PFSK-1 (cell line): ENCODE data around the gene CBS.

Experiments
- FOXP2 ChIP-seq: optimal IDR thresholded peaks from 2 replicates; pipeline ENCODE3; 2011; ENCODE audit warnings: borderline replicate concordance, control low read depth, inconsistent platforms; ENCODE audit not compliant: insufficient read depth; ENCODE audit errors: extremely low read length, extremely low read depth
- POLR2AphosphoS5 ChIP-seq: IDR thresholded peaks from 2 replicates; pipeline ENCODE4 v1.6.1; 2012; ENCODE audit warnings: low read depth, mild to moderate bottlenecking, control low read depth, low read length, moderate library complexity
- REST ChIP-seq, 2 experiments: IDR thresholded peaks; 2 replicates each; pipeline versions ENCODE4 v1.6.1 to v1.8.0; 2011 to 2012; ENCODE audit warnings: low read depth in 2 of 2, low read length in 2 of 2, control low read depth in 1 of 2, inconsistent platforms in 1 of 2, mild to moderate bottlenecking in 1 of 2, moderate library complexity in 1 of 2; ENCODE audit not compliant: insufficient read depth in 1 of 2
- SIN3A ChIP-seq: IDR thresholded peaks from 2 replicates; pipeline ENCODE4 v1.6.1; 2012; ENCODE audit warnings: mild to moderate bottlenecking, low read length, moderate library complexity, borderline replicate concordance; ENCODE audit not compliant: insufficient read depth
- TAF1 ChIP-seq: IDR thresholded peaks from 2 replicates; pipeline ENCODE4 v1.6.1; 2012; ENCODE audit warnings: low read length, control low read depth, borderline replicate concordance; ENCODE audit not compliant: insufficient read depth

- TF ChIP-seq SIN3A, result no peak
- TF ChIP-seq TAF1, result no peak
- TF ChIP-seq REST (IDR thresholded peaks at IDR 0.05; ENCODE audit: insufficient read depth in 1 of 2, low read depth in 2 of 2, low read length in 2 of 2), result no peak
- no peak for TF ChIP-seq POLR2AphosphoS5
- no peak for TF ChIP-seq FOXP2
Observed at GRCh38 chr21:43023175-43023574, 52.5 kb downstream of the CBS start.
